ENCODE results near the gene AGTRAP.

Gene AGTRAP

DNA sequence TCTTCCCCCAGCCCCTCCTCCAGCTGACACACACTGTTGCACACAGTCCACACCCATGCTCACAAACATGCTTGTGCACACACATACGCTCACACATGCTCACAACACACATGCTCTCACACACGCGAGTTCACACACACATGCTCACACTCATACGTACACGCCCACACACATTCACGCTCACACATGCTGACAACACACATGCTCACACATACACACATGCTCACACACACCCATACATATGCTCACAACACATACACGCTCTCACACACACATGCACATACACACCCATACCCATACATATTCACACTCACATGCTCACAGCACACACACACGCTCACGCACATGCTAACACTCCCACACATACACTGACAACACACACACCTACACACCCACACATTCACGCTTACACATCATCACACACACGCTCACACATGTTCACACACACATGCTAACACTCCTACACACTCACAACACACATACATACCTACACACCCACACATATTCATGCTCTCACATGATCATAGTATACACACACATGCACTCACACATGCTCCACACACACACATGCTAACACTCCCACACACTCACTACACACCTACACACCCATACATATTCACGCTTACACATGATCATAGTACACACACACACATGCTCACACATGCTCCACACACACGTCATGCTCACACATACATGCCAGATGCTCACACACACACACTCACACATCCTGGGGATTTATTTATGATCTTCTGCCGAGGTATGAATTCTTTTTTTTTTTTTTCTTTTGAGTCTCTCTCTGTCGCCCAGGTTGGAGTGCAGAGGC, 33.7 kb upstream of the AGTRAP start:
- no peaks in the 10 kb centered on the region for H3K27me3 ChIP-seq (ENCODE audit: insufficient read depth, low read length, poor library complexity)
- ATAC-seq (ENCODE audit: insufficient read depth, low read depth), result no peak

GRCh38 chr1:11703357-11704193, 32.4 kb upstream of the AGTRAP start:
- Histone ChIP-seq H3K27me3 (ENCODE audit: insufficient read depth, low read length, poor library complexity) (no peaks in the 10 kb centered on the region), H2AFZ (ENCODE audit: low read depth, low read length) (no peak overlapping the region), H3K27ac (ENCODE audit: low read length) (no peak overlapping the region), H3K9ac (ENCODE audit: low read depth, low read length) (no peak overlapping the region), H3K36me3 (ENCODE audit: insufficient read depth, low read length) (no peaks in the 10 kb centered on the region), H3K9me3 (ENCODE audit: insufficient read depth, low read length, severe bottlenecking) (no peaks in the 10 kb centered on the region), H3K4me2 (ENCODE audit: insufficient read depth, low read length) (no peak overlapping the region), H3K4me3 (ENCODE audit: low read depth in 1 of 2, low read length in 2 of 2) (no peak overlapping the region), H3K4me1 (ENCODE audit: insufficient read depth, low read length) (no peaks in the 10 kb centered on the region), H4K20me1 (ENCODE audit: insufficient read depth, low read length) (peaks cover 3% of the 10 kb centered on the region), H3K79me2 (ENCODE audit: insufficient read depth, low read length) (no peaks in the 10 kb centered on the region)
- DNase-seq (no peak), ATAC-seq (ENCODE audit: insufficient read depth, low read depth) (peak; percentile 54; the same call in 1 of the 3 replicates)
- TF ChIP-seq CTCF (IDR thresholded peaks at IDR 0.05; ENCODE audit: borderline replicate concordance, extremely low read depth, low read length, poor library complexity, severe bottlenecking), result no peak
- TF ChIP-seq EZH2 (IDR thresholded peaks at IDR 0.05; ENCODE audit: borderline replicate concordance, low read depth, low read length, severe bottlenecking), result no peak

More for the DNA sequence above, 33.7 kb upstream of the AGTRAP start:
- H3K27ac ChIP-seq (ENCODE audit: low read length), result no peak overlapping the region
- no peak overlapping the region for H3K4me3 ChIP-seq (ENCODE audit: low read depth in 1 of 2, low read length in 2 of 2)
- no peak for DNase-seq
- no peaks in the 10 kb centered on the region for H3K4me1 ChIP-seq (ENCODE audit: insufficient read depth, low read length)
- TF ChIP-seq CTCF (IDR thresholded peaks at IDR 0.05; ENCODE audit: borderline replicate concordance, extremely low read depth, low read length, poor library complexity, severe bottlenecking) (no peak), EZH2 (IDR thresholded peaks at IDR 0.05; ENCODE audit: borderline replicate concordance, low read depth, low read length, severe bottlenecking) (no peak)
- H3K36me3 ChIP-seq (ENCODE audit: insufficient read depth, low read length), result no peaks in the 10 kb centered on the region
- no peak overlapping the region for H3K9ac ChIP-seq (ENCODE audit: low read depth, low read length)
- H3K9me3 ChIP-seq (ENCODE audit: insufficient read depth, low read length, severe bottlenecking), result no peaks in the 10 kb centered on the region
- H3K4me2 ChIP-seq (ENCODE audit: insufficient read depth, low read length), result no peak overlapping the region
- H3K79me2 ChIP-seq (ENCODE audit: insufficient read depth, low read length), result no peaks in the 10 kb centered on the region
- H2AFZ ChIP-seq (ENCODE audit: low read depth, low read length), result no peak overlapping the region
- peaks cover 3% of the 10 kb centered on the region for H4K20me1 ChIP-seq (ENCODE audit: insufficient read depth, low read length)

- Histone ChIP-seq H3K27me3 (ENCODE audit: insufficient read depth, low read length, poor library complexity) (no peaks in the 10 kb centered on the region), H2AFZ (ENCODE audit: low read depth, low read length) (no peak overlapping the region), H3K4me1 (ENCODE audit: insufficient read depth, low read length) (no peaks in the 10 kb centered on the region), H3K4me3 (ENCODE audit: low read depth in 1 of 2, low read length in 2 of 2) (no peak overlapping the region), H3K9ac (ENCODE audit: low read depth, low read length) (no peak overlapping the region), H4K20me1 (ENCODE audit: insufficient read depth, low read length) (peaks cover 3% of the 10 kb centered on the region), H3K27ac (ENCODE audit: low read length) (no peak overlapping the region), H3K4me2 (ENCODE audit: insufficient read depth, low read length) (no peak overlapping the region), H3K36me3 (ENCODE audit: insufficient read depth, low read length) (no peaks in the 10 kb centered on the region), H3K79me2 (ENCODE audit: insufficient read depth, low read length) (no peaks in the 10 kb centered on the region), H3K9me3 (ENCODE audit: insufficient read depth, low read length, severe bottlenecking) (no peaks in the 10 kb centered on the region)
- DNase-seq (no peak), ATAC-seq (ENCODE audit: insufficient read depth, low read depth) (no peak)
- TF ChIP-seq EZH2 (IDR thresholded peaks at IDR 0.05; ENCODE audit: borderline replicate concordance, low read depth, low read length, severe bottlenecking) (no peak), CTCF (IDR thresholded peaks at IDR 0.05; ENCODE audit: borderline replicate concordance, extremely low read depth, low read length, poor library complexity, severe bottlenecking) (no peak)
These were observed 31.8 kb upstream of the AGTRAP start for GRCh38 chr1:11704194-11704529.

Measured in DND-41 (cell line).